Duodenal mucosa (tissue), 2 donors: ENCODE measurements around the gene CHAT.

Experiments used
- H3K27ac ChIP-seq: one replicate; pipeline ENCODE4 v1.7.0; 2013; ENCODE audit warnings: low read depth, low read length
- H3K27me3 ChIP-seq, 2 donors: one replicate each; pipeline ENCODE4 v1.7.0; 2013; ENCODE audit warnings: low read length in 2 of 2, control low read depth in 1 of 2; ENCODE audit not compliant: insufficient read depth in 2 of 2, control insufficient read depth in 1 of 2
- H3K36me3 ChIP-seq, 2 donors: one replicate each; pipeline ENCODE4 v1.7.0; 2013; ENCODE audit warnings: low read length in 2 of 2, control low read depth in 1 of 2; ENCODE audit not compliant: insufficient read depth in 2 of 2, control insufficient read depth in 1 of 2
- H3K4me1 ChIP-seq, 2 donors: one replicate each; pipeline ENCODE4 v1.7.0; 2013; ENCODE audit warnings: low read length in 2 of 2, control low read depth in 1 of 2; ENCODE audit not compliant: insufficient read depth in 2 of 2, control insufficient read depth in 1 of 2
- H3K4me3 ChIP-seq, 2 donors: one replicate each; pipeline ENCODE4 v1.7.0; 2013; ENCODE audit warnings: low read length in 2 of 2, low read depth in 1 of 2
- H3K9ac ChIP-seq, 2 donors: one replicate each; pipeline ENCODE4 v1.7.0; 2013; ENCODE audit warnings: low read length in 2 of 2, low read depth in 1 of 2
- H3K9me3 ChIP-seq, 2 donors: one replicate each; pipeline ENCODE4 v1.7.0; 2013; ENCODE audit warnings: low read length in 2 of 2, control low read depth in 1 of 2; ENCODE audit not compliant: control insufficient read depth in 1 of 2

The CHAT gene

GRCh38 chr10:49611816-49612512 is 1.9 kb upstream of the CHAT start:
- H3K9ac ChIP-seq = no peak overlapping the region
- H3K9me3 ChIP-seq = no peaks in the 10 kb centered on the region
- H3K27ac ChIP-seq = no peak overlapping the region
- H3K36me3 ChIP-seq = no peaks in the 10 kb centered on the region
- no peak overlapping the region for H3K4me3 ChIP-seq
- H3K4me1 ChIP-seq = no peaks in the 10 kb centered on the region
- H3K27me3 ChIP-seq = peaks cover 74 to 85% of the 10 kb centered on the region in 2 donors

GRCh38 chr10:49612513-49613164 is 1.2 kb upstream of the CHAT start:
- Histone ChIP-seq H3K27me3 (peaks cover 73 to 80% of the 10 kb centered on the region in 2 donors), H3K9me3 (no peaks in the 10 kb centered on the region), H3K27ac (no peak overlapping the region), H3K4me3 (no peak overlapping the region), H3K36me3 (no peaks in the 10 kb centered on the region), H3K4me1 (no peaks in the 10 kb centered on the region), H3K9ac (no peak overlapping the region)

DNA sequence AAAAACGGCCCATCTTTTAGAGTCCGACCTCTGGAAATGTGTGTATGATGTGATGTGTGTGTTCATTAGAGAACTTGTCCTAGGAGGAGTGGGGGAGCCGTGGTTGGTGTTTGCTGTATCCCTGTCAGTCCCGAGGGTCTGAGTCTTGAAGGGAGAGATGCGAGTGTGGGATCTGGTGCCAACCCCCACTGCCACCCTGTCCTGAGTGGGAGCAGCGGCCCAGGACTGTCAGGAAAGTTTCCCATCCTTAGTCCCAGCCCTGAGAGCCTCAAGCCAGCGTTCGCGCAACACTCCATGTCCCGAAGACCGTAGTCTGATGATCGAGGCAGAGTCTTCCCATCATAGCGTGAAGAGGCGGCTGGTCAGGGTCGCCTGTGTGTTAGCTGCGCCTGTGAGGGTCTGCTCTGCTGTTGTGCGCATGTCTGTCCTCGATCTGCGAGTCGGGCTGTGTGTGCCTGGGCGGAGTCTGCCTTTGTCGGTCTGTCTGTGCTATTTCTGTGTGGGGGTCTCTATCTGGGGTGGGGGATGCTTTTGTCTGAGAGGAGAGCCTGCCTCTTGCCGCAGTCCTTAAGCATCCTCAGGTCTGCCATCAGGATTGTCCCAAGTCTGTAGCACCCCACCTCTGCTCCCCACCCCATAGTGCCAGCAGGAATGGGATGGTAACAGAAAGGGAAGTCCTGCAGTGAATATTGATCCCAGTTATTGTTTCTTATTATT is 514 bp upstream of the CHAT start:
- H3K27me3 ChIP-seq = peaks cover 69 to 73% of the 10 kb centered on the region in 2 donors
- no peak overlapping the region for H3K4me3 ChIP-seq

GRCh38 chr10:49614242-49615198 is 683 bp downstream of the CHAT start:
- Histone ChIP-seq H3K9me3 (no peaks in the 10 kb centered on the region), H3K27me3 (peaks cover 57 to 66% of the 10 kb centered on the region in 2 donors), H3K27ac (no peak overlapping the region), H3K4me3 (no peak overlapping the region), H3K9ac (no peak overlapping the region), H3K36me3 (no peaks in the 10 kb centered on the region), H3K4me1 (no peaks in the 10 kb centered on the region)

More for the DNA sequence above, 514 bp upstream of the CHAT start:
- H3K9me3 ChIP-seq = no peaks in the 10 kb centered on the region
- H3K27ac ChIP-seq = no peak overlapping the region
- H3K9ac ChIP-seq = no peak overlapping the region
- H3K36me3 ChIP-seq = no peaks in the 10 kb centered on the region
- no peaks in the 10 kb centered on the region for H3K4me1 ChIP-seq

DNA sequence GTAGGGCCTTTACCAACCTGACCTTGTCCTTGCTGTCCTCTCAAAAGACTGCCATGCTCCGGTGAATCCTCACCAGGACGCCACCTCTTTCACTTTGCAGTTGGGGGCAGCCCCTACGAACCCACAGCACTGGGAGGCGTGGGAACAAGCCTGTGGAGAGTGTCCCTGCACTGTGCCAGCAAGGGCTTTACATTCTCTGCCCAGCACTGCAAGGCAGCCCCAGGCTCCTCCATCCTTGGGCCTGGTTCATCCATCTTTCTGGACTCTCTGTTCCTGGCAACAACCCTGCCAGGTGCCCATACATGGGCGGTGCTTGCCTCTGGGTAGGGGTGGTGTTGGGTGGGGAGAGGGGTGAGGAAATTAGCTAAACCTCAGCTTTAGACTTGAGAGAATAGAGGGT is 1.4 kb downstream of the CHAT start:
- Histone ChIP-seq H3K4me3 (no peak overlapping the region), H3K9ac (no peak overlapping the region), H3K36me3 (no peaks in the 10 kb centered on the region), H3K27me3 (peaks cover 56 to 64% of the 10 kb centered on the region in 2 donors), H3K4me1 (no peaks in the 10 kb centered on the region), H3K9me3 (no peaks in the 10 kb centered on the region), H3K27ac (no peak overlapping the region)

- Histone ChIP-seq H3K27me3 (peaks cover 51 to 63% of the 10 kb centered on the region in 2 donors), H3K36me3 (no peaks in the 10 kb centered on the region), H3K4me1 (no peaks in the 10 kb centered on the region), H3K9ac (no peak overlapping the region), H3K4me3 (no peak overlapping the region), H3K27ac (no peak overlapping the region), H3K9me3 (no peaks in the 10 kb centered on the region)
Observed at GRCh38 chr10:49615721-49616120, 1.9 kb downstream of the CHAT start.

DNA sequence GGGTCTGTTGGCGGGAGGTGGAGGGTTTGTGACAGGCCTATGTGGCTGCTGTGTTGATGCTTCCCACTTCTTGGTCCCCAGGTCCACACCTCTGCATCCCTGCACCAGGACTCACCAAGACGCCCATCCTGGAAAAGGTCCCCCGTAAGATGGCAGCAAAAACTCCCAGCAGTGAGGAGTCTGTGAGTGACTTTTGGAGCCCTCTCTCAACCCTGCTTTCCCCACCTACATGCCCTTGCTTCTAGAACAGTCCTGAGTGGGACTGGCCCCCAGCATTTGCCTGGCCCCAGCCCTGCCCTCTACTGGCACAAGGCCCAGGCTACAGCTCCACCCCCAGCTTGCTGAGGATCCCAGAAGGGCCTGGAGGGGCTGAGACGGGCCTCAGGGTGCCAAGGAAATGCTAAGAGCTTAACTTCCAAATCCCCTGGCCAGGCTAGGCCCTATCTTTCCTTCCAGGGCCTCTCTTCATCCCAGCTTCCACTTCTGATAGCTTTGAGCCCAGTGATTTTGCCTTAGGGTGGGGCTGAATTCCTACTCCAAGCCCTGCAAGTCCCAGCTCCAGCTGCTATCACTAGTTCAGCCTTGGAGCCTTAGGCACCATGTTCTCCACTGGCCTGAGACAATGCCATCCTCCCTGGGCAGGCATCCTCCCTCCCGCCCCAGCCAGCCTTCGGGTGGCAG is 2.7 kb downstream of the CHAT start:
- peaks cover 44 to 55% of the 10 kb centered on the region in 2 donors for H3K27me3 ChIP-seq
- H3K9me3 ChIP-seq = no peaks in the 10 kb centered on the region
- no peaks in the 10 kb centered on the region for H3K4me1 ChIP-seq
- no peak overlapping the region for H3K27ac ChIP-seq
- no peak overlapping the region for H3K4me3 ChIP-seq
- H3K9ac ChIP-seq = no peak overlapping the region
- H3K36me3 ChIP-seq = no peaks in the 10 kb centered on the region

DNA sequence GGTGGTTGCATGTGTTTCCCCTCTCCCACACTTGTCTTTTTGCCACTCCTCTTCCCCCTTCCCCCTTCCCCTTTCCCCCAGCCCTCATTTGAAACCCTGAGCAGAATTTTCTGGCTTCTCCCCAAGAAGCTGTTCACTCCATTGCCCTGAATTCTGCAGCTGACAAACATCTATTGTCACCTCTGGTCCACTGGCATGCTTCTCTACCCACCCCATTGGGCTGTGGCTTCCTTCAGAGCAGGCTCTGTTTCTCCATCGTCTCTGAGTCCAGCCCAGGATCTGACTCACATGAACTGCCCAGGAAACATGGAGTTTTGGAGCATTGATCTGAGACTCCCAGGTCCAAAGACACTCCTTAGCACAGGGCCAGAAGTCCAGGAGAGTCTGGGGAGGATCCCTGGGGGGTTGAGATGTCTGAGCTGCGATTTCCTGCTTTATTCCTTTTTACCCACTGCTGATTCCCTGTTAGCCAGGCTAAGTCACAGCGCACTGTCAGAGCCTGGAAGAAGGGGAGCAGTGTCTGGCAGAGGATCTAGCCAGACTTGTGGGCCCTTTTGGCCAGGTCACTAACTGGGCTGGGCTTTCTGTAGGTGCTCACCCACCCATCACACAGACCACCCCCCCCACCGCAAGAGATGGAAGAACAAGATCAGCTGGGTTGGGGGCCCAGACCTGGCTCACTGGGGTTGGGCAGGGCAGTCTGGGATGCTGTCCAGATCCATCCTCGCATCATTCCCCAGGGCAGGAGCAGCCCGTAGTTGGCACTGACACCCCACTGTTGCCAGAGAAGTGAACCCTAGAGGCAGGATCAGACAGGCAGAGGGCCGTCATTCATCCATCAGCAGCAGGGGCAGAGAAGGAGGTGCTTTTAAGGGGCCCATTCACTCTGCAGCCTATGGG is 3.5 kb downstream of the CHAT start:
- H3K27me3 ChIP-seq = peaks cover 36 to 47% of the 10 kb centered on the region in 2 donors
- H3K4me3 ChIP-seq = no peak overlapping the region
- H3K9me3 ChIP-seq = no peaks in the 10 kb centered on the region
- no peaks in the 10 kb centered on the region for H3K4me1 ChIP-seq
- no peak overlapping the region for H3K9ac ChIP-seq
- H3K27ac ChIP-seq = no peak overlapping the region
- H3K36me3 ChIP-seq = no peaks in the 10 kb centered on the region

- Histone ChIP-seq H3K27ac (no peak overlapping the region), H3K4me3 (no peak overlapping the region), H3K27me3 (peaks cover 23 to 32% of the 10 kb centered on the region in 2 donors), H3K36me3 (no peaks in the 10 kb centered on the region), H3K9ac (no peak overlapping the region), H3K9me3 (no peaks in the 10 kb centered on the region), H3K4me1 (no peaks in the 10 kb centered on the region)
Observed at GRCh38 chr10:49618821-49619220, 5.0 kb downstream of the CHAT start.
